ENCODE data around the gene HSD11B1L. TPM values are rescaled to one million over a fixed set of nuclear protein-coding genes. Genes with fewer than 3 reads are reported as not detected.
A peak's percentile ranks its signal among the peaks of the same experiment; 100 is the strongest.
"Not testable (repeated sequence)": the region's sequence is repeated elsewhere in the genome, so short reads cannot be mapped to it uniquely, and the experiment has no call there.

Gene HSD11B1L
- total RNA-seq, 3 donors from 2014 or later, result 10.4 to 13.1 (median 11.1) TPM

DNA sequence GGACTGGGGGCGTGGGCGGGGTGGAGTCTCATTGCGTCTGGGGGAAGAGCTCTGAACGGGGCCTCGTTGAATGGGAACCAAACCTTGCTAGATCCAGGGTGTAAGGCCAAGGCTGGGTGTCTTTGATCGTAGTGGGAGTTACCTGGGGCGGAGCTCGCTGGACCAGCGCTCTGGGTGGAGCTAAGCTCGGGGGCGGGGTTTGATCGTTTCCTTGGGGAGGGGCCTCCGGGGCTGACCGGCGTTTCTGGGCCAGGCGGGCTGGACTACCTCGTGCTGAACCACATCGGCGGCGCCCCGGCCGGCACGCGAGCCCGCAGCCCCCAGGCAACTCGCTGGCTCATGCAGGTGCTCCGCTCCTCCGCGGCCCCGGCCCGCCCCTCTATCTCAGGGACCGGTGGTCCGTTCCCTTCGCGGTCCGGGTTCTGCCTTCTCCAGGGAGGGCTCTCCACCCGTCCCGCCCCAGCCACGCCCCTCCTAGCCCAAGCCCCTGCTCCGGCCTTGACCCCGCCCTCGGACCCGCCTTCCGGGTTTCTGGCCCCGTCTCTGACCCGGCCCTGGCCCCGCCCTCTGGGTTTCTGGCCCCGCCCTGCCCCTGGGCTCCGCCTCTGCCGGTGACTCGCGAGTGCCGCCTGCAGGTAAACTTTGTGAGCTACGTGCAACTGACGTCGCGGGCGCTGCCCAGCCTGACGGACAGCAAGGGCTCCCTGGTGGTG lies 6.0 kb downstream of the HSD11B1L start:
- Histone ChIP-seq H3K36me3 (no peaks in the 10 kb centered on the region), H3K27ac (peak overlapping the region; percentile 73 to 90), H3K9me3 (no peaks in the 10 kb centered on the region), H3K4me3 (peak overlapping the region; percentile 51 to 78 (median 65)), H3K4me1 (peaks cover 2 to 6% of the 10 kb centered on the region in 2 donors), H3K27me3 (no peaks in the 10 kb centered on the region)
- intact Hi-C loops (cut with DNase I; ENCODE audit: low total_unique reads), result no loop called here
- DNase-seq (ENCODE audit: low spot score in 2 of 2), result peak; percentile 94 to 99
- TF ChIP-seq POLR2AphosphoS5 (IDR thresholded peaks at IDR 0.05) (peak in 2 of 3 donors; percentile 23 to 44), POLR2A (IDR thresholded peaks at IDR 0.05) (no peak)
- TF ChIP-seq, protein P1, sequence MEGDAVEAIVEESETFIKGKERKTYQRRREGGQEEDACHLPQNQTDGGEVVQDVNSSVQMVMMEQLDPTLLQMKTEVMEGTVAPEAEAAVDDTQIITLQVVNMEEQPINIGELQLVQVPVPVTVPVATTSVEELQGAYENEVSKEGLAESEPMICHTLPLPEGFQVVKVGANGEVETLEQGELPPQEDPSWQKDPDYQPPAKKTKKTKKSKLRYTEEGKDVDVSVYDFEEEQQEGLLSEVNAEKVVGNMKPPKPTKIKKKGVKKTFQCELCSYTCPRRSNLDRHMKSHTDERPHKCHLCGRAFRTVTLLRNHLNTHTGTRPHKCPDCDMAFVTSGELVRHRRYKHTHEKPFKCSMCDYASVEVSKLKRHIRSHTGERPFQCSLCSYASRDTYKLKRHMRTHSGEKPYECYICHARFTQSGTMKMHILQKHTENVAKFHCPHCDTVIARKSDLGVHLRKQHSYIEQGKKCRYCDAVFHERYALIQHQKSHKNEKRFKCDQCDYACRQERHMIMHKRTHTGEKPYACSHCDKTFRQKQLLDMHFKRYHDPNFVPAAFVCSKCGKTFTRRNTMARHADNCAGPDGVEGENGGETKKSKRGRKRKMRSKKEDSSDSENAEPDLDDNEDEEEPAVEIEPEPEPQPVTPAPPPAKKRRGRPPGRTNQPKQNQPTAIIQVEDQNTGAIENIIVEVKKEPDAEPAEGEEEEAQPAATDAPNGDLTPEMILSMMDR (IDR thresholded peaks at IDR 0.05), result peak; percentile 71 to 82 (median 81)

DNA sequence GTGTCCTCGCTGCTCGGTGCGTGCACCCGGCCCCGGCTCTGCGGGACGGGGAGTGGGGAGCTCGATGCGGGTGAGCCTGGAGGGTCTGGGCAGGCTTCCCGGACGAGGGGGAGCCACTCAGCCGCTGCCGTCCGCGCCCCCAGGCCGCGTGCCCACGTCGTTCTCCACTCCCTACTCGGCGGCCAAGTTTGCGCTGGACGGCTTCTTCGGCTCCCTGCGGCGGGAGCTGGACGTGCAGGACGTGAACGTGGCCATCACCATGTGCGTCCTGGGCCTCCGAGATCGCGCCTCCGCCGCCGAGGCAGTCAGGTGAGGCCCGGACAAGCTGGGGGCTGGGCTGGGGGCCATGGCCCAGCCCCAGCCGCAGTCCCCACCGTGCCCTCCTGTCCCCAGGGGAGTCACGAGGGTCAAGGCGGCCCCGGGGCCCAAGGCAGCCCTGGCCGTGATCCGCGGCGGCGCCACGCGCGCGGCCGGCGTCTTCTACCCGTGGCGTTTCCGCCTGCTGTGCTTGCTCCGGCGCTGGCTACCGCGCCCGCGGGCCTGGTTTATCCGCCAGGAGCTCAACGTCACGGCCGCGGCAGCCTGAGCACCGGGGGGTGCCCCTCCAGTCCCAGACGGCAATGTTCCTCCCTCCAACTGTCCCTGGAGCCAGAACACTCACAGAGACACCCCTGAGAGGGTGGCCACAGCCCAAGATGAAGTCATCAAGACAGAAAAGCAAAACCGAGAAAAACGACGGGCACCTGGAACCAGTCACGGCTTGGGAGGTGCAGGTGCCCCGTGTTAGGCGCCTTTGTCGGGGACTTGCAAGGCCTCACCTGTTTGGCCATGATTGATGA lies 6.8 kb downstream of the HSD11B1L start:
- peak overlapping the region; percentile 51 to 78 (median 65) for H3K4me3 ChIP-seq
- peaks cover 7 to 8% of the 10 kb centered on the region in 2 donors for H3K4me1 ChIP-seq
- intact Hi-C loops (cut with DNase I; ENCODE audit: low total_unique reads), result no loop called here
- H3K27me3 ChIP-seq, result no peaks in the 10 kb centered on the region
- DNase-seq (ENCODE audit: low spot score in 2 of 2), result no peak
- H3K9me3 ChIP-seq, result no peaks in the 10 kb centered on the region
- H3K36me3 ChIP-seq, result no peaks in the 10 kb centered on the region
- TF ChIP-seq POLR2AphosphoS5 (IDR thresholded peaks at IDR 0.05) (peak in 1 of 3 donors; percentile 3), POLR2A (IDR thresholded peaks at IDR 0.05) (no peak)
- TF ChIP-seq, protein P1 (IDR thresholded peaks at IDR 0.05), result peak in 1 of 3 donors; percentile 4
- peak overlapping the region; percentile 73 to 90 for H3K27ac ChIP-seq

DNA sequence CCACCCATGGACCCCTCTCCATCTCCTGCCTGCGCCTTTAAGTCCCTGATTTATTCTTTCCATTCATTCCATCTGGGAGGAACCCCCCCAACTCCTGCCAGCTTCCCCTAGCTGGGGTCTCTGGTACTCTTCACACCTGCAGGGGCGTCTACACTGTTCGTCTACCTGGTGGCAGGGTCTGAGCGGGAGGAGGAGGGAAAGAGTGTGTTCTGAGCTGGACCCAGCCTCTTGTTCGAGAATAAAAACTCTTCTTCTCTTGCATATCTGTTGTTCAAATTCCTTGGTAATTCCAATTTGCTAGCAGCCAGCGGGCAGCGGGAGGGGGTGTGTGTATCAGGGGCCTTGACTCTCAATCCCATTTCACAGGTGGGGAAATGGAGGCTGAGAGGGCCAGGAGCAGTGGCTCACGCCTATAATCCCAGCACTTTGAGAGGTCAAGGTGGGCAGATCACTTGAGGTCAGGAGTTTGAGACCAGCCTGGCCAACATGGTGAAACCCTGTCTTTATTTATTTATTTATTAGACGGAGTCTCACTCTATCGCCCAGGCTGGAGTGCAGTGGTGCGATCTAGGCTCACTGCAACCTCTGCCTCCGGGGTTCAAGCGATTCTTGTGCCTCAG lies 7.5 kb downstream of the HSD11B1L start:
- H3K27me3 ChIP-seq; H3K9me3 ChIP-seq; H3K27ac ChIP-seq; DNase-seq (ENCODE audit: low spot score in 2 of 2); H3K4me1 ChIP-seq; H3K36me3 ChIP-seq; intact Hi-C loops (cut with DNase I; ENCODE audit: low total_unique reads): not testable (repeated sequence)
- peak overlapping the region in 1 of 3 donors; percentile 65 for H3K4me3 ChIP-seq

DNA sequence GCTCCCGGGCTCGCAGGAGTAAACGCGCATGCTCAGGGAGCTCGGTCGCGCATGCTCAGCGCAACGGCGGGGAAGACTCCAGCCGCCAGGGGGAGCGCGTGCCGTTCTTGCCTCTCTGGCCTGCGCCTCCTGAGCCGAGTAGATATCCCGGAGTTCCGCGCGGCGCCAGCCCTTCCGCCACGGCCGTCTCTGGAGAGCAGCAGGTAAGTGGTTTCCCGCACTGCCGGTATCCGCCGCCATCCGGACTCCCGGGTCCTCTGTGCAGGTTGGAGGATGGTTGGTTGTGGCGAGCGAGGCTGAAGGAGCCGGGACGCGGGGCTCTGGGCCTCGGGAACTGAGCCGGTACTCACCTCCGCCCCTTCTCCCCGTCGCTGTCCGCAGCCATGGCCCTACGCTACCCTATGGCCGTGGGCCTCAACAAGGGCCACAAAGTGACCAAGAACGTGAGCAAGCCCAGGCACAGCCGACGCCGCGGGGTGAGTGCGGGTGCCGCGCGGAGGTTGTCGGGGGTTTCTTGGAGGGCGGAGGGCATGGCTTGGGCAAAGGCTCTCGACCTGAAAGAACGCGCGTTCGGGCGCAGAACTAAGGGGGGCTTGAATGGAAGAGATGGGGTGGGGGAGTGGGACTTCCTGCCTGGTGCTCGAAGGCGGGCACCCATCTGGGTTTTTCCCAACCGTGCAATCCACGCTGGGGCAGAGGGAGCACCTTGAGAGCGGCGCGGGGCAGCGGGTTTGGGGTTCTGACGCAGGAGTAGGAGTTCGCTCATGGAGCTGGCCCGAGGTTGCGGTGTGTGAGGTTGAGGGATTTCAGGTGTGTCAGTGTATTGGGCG lies 9.5 kb downstream of the HSD11B1L start, which contains the start of gene RPL36:
Gene RPL36, plus strand, starts transcription at position 171 of the 830 bp plus-strand sequence. Its CDS starts 213 bp downstream, at position 384.
- peak; percentile 97 to 99 for DNase-seq (ENCODE audit: low spot score in 2 of 2)
- H3K4me1 ChIP-seq, result peaks cover 7 to 8% of the 10 kb centered on the region in 2 donors

More for the DNA sequence above, 9.5 kb downstream of the HSD11B1L start, which contains the start of gene RPL36:
- Histone ChIP-seq H3K4me3 (peak within 1 kb of the TSS; percentile 81 to 99 (median 85)), H3K27ac (peak within 1 kb of the TSS; percentile 97), H3K9me3 (no peaks in the 10 kb centered on the region), H3K27me3 (no peaks in the 10 kb centered on the region), H3K36me3 (peaks cover 8% of the 10 kb centered on the region)
- TF ChIP-seq, protein P1 (IDR thresholded peaks at IDR 0.05), result peak; percentile 97 to 99 (median 98)
- TF ChIP-seq POLR2AphosphoS5 (IDR thresholded peaks at IDR 0.05) (peak; percentile 96 to 98 (median 97)), POLR2A (IDR thresholded peaks at IDR 0.05) (peak; percentile 82)
- intact Hi-C loops (cut with DNase I; ENCODE audit: low total_unique reads), result loop anchor here (10.0 kb wide), 1 partner anchor 1054 kb away; no protein-coding TSS in a partner anchor

All from breast epithelium (tissue), 4 donors.